ENCODE results near the gene MARF1. TPM values are rescaled to one million over a fixed set of nuclear protein-coding genes. Genes with fewer than 3 reads are reported as not detected.
"Not testable (repeated sequence)": the region's sequence is repeated elsewhere in the genome, so short reads cannot be mapped to it uniquely, and the experiment has no call there.

MARF1 gene, protein sequence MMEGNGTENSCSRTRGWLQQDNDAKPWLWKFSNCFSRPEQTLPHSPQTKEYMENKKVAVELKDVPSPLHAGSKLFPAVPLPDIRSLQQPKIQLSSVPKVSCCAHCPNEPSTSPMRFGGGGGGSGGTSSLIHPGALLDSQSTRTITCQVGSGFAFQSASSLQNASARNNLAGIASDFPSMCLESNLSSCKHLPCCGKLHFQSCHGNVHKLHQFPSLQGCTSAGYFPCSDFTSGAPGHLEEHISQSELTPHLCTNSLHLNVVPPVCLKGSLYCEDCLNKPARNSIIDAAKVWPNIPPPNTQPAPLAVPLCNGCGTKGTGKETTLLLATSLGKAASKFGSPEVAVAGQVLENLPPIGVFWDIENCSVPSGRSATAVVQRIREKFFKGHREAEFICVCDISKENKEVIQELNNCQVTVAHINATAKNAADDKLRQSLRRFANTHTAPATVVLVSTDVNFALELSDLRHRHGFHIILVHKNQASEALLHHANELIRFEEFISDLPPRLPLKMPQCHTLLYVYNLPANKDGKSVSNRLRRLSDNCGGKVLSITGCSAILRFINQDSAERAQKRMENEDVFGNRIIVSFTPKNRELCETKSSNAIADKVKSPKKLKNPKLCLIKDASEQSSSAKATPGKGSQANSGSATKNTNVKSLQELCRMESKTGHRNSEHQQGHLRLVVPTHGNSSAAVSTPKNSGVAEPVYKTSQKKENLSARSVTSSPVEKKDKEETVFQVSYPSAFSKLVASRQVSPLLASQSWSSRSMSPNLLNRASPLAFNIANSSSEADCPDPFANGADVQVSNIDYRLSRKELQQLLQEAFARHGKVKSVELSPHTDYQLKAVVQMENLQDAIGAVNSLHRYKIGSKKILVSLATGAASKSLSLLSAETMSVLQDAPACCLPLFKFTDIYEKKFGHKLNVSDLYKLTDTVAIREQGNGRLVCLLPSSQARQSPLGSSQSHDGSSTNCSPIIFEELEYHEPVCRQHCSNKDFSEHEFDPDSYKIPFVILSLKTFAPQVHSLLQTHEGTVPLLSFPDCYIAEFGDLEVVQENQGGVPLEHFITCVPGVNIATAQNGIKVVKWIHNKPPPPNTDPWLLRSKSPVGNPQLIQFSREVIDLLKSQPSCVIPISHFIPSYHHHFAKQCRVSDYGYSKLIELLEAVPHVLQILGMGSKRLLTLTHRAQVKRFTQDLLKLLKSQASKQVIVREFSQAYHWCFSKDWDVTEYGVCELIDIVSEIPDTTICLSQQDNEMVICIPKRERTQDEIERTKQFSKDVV (N-terminal part only)
- total RNA-seq (100 to 1,000 TPM; 156 to 157 TPM), total RNA-seq (36.8 to 373 (median 145) reads per million in 172 experiments)
- 54.4 TPM for polyA plus RNA-seq (2013, experiment 1 of 2)
- polyA plus RNA-seq (2013, experiment 2 of 2): 68.9 TPM

DNA sequence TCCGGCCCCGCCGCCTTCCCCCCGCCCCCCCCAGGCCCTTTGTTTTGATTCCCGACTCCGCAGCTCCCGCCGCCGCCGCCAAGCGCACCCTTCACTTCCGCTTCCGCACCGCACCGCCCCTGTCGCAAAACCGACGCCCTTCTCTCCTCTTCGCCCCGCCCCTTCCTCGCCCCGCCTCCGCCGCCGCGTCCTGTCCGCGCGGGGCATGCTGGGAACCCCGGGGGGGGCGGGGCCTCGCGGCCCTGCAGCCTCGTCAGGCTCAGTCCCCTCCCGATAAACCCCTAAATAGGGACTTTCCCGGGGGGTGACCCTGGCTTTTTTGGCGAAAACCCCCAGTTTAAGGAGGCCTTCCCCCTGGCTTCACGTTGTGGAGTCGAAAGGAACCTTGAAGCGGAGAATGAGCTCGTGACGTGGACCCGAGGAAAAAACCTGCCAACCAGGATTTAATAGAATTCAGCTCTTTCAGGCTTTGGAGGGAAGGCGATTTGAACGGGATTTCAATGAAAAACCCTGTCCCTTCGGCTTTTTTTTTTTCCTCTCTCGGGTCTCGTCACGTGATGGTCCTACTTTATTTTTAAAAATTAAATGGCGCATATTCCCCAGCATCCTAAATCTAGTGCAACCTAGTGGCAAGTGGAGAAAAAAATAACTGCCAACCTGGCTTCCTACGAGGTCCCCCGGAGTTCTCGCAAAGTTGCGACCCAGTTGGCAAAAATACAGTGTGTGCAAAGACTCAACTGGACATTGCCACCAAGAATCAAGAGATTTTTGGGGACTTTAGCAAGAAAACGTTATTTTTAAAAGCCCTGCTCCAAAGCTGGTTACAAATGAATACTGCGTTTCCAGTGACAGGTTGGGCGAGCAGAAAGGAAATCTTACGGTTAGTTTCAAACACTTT is at the start of gene MARF1:
Gene MARF1 (minus strand): TSS at position 107 of the 898 bp plus-strand sequence. CDS start 3,921 bp downstream, outside the sequence.
- peaks cover 41% of the 10 kb centered on the region for H3K36me3 Mint-ChIP-seq (ENCODE audit: low read depth)
- Histone ChIP-seq H3K36me3 (ENCODE audit: insufficient read depth, low read length) (peaks cover 12% of the 10 kb centered on the region), H3K27ac (ENCODE audit: low read depth in 1 of 2, low read length in 2 of 2) (peak within 1 kb of the TSS; percentile 96 to 99), H3K27me3 (ENCODE audit: control insufficient read depth in 1 of 2, insufficient read depth in 2 of 2, low read length in 2 of 2) (no peaks in the 10 kb centered on the region), H3K4me3 (ENCODE audit: low read length) (peak within 1 kb of the TSS; percentile 80), H3K9me3 (ENCODE audit: control insufficient read depth in 1 of 2, insufficient read depth in 1 of 2, low read length in 2 of 2) (no peaks in the 10 kb centered on the region), H3K4me1 (ENCODE audit: insufficient read depth, low read length) (peaks cover 32% of the 10 kb centered on the region)
- peaks cover 49% of the 10 kb centered on the region for H3K4me1 Mint-ChIP-seq (ENCODE audit: low read depth)
- H3K4me3 Mint-ChIP-seq: peak within 1 kb of the TSS; percentile 96
- ATAC-seq (ENCODE audit: poor library complexity) (peak; percentile 77), DNase-seq (peak; percentile 98 to 100 (median 100))
- ChIA-PET POLR2A (interaction anchor here (0.5 to 3.7 kb wide), 23 partner anchors 8 to 245 kb away, joined by 3 to 48 read pairs (median 4); partner anchors contain the start of gene CEP20), CTCF (interaction anchor here (0.8 to 3.2 kb wide), 18 partner anchors 8 to 216 kb away, joined by 3 to 20 read pairs (median 6); no protein-coding TSS in a partner anchor)
- intact Hi-C loops (cut with DNase I, micrococcal nuclease): loop anchor here (1.0 to 10.0 kb wide), 10 partner anchors 8 to 1008 kb away; partner anchors contain the start of genes BFAR (in 1 of the 2), CEP20 (in 1 of the 2) and PARN (in 1 of the 2)
- TF ChIP-seq, protein P1, sequence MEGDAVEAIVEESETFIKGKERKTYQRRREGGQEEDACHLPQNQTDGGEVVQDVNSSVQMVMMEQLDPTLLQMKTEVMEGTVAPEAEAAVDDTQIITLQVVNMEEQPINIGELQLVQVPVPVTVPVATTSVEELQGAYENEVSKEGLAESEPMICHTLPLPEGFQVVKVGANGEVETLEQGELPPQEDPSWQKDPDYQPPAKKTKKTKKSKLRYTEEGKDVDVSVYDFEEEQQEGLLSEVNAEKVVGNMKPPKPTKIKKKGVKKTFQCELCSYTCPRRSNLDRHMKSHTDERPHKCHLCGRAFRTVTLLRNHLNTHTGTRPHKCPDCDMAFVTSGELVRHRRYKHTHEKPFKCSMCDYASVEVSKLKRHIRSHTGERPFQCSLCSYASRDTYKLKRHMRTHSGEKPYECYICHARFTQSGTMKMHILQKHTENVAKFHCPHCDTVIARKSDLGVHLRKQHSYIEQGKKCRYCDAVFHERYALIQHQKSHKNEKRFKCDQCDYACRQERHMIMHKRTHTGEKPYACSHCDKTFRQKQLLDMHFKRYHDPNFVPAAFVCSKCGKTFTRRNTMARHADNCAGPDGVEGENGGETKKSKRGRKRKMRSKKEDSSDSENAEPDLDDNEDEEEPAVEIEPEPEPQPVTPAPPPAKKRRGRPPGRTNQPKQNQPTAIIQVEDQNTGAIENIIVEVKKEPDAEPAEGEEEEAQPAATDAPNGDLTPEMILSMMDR (IDR thresholded peaks at IDR 0.05): peak; percentile 56
- no peaks in the 10 kb centered on the region for H3K27me3 Mint-ChIP-seq
- no peaks in the 10 kb centered on the region for H3K9me3 Mint-ChIP-seq
- H3K27ac Mint-ChIP-seq: peak within 1 kb of the TSS; percentile 98

DNA sequence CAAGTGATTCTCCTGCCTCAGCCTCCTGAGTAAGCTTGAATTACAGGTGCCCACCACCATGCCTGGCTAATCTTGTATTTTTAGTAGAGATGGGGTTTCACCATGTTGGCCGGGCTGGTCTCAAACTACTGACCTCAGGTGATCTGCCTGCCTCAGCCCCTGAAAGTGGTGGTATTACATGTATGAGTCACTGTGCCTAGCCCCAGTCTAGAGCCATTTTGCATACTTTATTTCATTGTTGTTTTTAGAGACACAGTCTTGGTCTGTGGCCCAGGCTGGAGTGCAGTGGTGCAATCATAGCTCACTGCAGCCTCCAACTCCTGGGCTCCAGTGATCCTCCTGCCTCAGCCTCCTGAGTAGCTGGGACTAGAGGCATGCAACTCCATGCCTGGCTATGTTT is 49.6 kb upstream of the MARF1 start:
- H3K4me1 Mint-ChIP-seq (ENCODE audit: low read depth); H3K27me3 Mint-ChIP-seq; DNase-seq; H3K27ac Mint-ChIP-seq; H3K9me3 Mint-ChIP-seq; ATAC-seq (ENCODE audit: poor library complexity); H3K9me3 ChIP-seq (ENCODE audit: control insufficient read depth in 1 of 2, insufficient read depth in 1 of 2, low read length in 2 of 2); H3K4me3 Mint-ChIP-seq; H3K4me1 ChIP-seq (ENCODE audit: insufficient read depth, low read length); POLR2A ChIA-PET; CTCF ChIA-PET; H3K4me3 ChIP-seq (ENCODE audit: low read length); H3K27me3 ChIP-seq (ENCODE audit: control insufficient read depth in 1 of 2, insufficient read depth in 2 of 2, low read length in 2 of 2); H3K27ac ChIP-seq (ENCODE audit: low read depth in 1 of 2, low read length in 2 of 2); intact Hi-C loops (cut with DNase I, micrococcal nuclease): not testable (repeated sequence)
- peaks cover 94% of the 10 kb centered on the region for H3K36me3 Mint-ChIP-seq (ENCODE audit: low read depth)
- H3K36me3 ChIP-seq (ENCODE audit: insufficient read depth, low read length): peaks cover 97% of the 10 kb centered on the region

DNA sequence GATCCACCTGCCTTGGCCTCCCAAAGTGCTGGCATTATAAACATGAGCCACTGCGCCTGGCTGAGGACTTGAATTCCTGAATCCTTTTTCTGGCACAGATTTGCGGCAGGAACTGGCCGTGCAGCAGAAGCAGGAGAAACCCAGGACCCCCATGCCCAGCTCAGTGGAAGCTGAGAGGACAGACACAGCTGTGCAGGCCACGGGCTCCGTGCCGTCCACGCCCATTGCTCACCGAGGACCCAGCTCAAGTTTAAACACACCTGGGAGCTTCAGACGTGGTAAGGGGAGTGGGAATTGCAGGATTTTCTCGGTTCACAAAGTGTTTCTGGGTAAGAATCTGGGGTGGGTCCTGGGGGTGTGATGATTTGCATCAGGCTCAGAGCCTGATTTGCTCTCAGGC is 48.1 kb upstream of the MARF1 start:
- Mint-ChIP-seq H3K9me3 (no peaks in the 10 kb centered on the region), H3K36me3 (ENCODE audit: low read depth) (peaks cover 94% of the 10 kb centered on the region), H3K27me3 (no peaks in the 10 kb centered on the region), H3K27ac (no peak overlapping the region), H3K4me3 (no peak overlapping the region), H3K4me1 (ENCODE audit: low read depth) (no peaks in the 10 kb centered on the region)
- intact Hi-C loops (cut with DNase I, micrococcal nuclease): no loop called here
- CTCF ChIA-PET: no interaction called here
- H3K27me3 ChIP-seq (ENCODE audit: control insufficient read depth in 1 of 2, insufficient read depth in 2 of 2, low read length in 2 of 2): no peaks in the 10 kb centered on the region
- peaks cover 96% of the 10 kb centered on the region for H3K36me3 ChIP-seq (ENCODE audit: insufficient read depth, low read length)
- H3K4me3 ChIP-seq (ENCODE audit: low read length): no peak overlapping the region
- TF ChIP-seq, protein P1 (IDR thresholded peaks at IDR 0.05): no peak
- no peaks in the 10 kb centered on the region for H3K9me3 ChIP-seq (ENCODE audit: control insufficient read depth in 1 of 2, insufficient read depth in 1 of 2, low read length in 2 of 2)
- POLR2A ChIA-PET: no interaction called here
- DNase-seq: no peak
- ATAC-seq (ENCODE audit: poor library complexity): no peak
- H3K27ac ChIP-seq (ENCODE audit: low read depth in 1 of 2, low read length in 2 of 2): no peak overlapping the region
- H3K4me1 ChIP-seq (ENCODE audit: insufficient read depth, low read length): no peaks in the 10 kb centered on the region
